Astrocyte of the spinal cord (primary cell): Measurements from ENCODE around the gene ADGRG1.

ENCODE experiments used
- DNase-seq: peaks from one replicate; pipeline ENCODE4 v3.0.0; 2011; ENCODE audit warnings: low read depth, low spot score
- H3K4me3 ChIP-seq: 2 replicates; pipeline ENCODE4 v1.5.1; 2011; ENCODE audit warnings: low read depth, mild to moderate bottlenecking, low read length, moderate library complexity
- CTCF ChIP-seq: IDR thresholded peaks from 2 replicates; pipeline ENCODE4 v1.5.1; 2012; ENCODE audit warnings: low read depth, mild to moderate bottlenecking, low read length, inconsistent platforms
- in situ Hi-C: cut with HindIII; loops from 2 replicates; pipeline ENCODE4 v1.10.0; 2017; ENCODE audit warnings: low sequenced_read_pairs

The ADGRG1 gene

GRCh38 chr16:57695680-57696069 lies 67.2 kb downstream of the ADGRG1 start:
- no peak overlapping the region for H3K4me3 ChIP-seq
- in situ Hi-C loops: no loop called here
- no peak for DNase-seq
- TF ChIP-seq CTCF: no peak

DNA sequence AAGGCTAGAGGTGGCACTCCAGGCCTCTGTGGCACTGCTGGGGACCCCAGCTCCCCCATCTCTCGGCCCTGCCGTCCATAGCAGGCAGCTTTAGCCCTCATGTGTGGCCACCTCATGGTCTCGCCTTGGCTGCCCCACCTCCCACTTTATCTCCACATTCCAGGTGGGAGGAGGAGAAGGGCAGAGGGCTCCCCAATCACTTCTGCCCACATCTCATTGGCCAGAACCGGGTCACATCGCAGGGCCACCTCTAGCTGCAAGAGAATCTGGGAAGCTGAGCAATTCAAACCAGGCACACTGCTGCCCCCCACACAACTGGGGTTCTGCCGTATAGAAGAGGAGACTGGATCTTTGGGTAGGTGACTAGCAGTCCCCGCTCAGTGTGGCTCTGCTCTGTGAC lies 67.8 kb downstream of the ADGRG1 start:
- DNase-seq: no peak
- no peak overlapping the region for H3K4me3 ChIP-seq
- in situ Hi-C loops: no loop called here
- TF ChIP-seq CTCF: no peak

GRCh38 chr16:57697896-57698537 lies 69.6 kb downstream of the ADGRG1 start:
- in situ Hi-C loops: no loop called here
- no peak for DNase-seq
- no peak overlapping the region for H3K4me3 ChIP-seq
- no peak for TF ChIP-seq CTCF

GRCh38 chr16:57698812-57699405 lies 70.5 kb downstream of the ADGRG1 start:
- in situ Hi-C loops: no loop called here
- no peak for TF ChIP-seq CTCF

DNA sequence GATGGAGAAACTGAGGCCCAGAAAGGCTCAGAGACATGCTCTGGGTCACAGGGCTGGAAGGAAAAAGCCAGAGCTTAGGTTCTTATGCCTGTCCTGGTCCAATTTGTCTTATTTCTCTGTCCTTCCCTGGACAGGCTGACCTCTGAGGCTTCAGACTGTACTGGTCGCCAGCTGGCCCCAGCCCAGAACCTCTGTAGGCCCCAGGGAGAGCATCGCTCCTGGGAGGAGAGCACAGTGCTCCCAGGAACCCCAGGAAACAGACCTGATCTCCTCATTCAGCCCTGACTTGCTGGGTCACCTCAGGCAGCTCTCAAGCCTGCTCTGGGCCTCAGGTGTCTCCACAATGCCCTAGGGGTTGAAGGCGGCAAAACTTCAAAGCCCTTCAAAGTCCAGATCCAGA lies 71.1 kb downstream of the ADGRG1 start:
- no peak for DNase-seq
- in situ Hi-C loops: no loop called here
- no peak for TF ChIP-seq CTCF
- H3K4me3 ChIP-seq: no peak overlapping the region

More at GRCh38 chr16:57698812-57699405, 70.5 kb downstream of the ADGRG1 start:
- H3K4me3 ChIP-seq: no peak overlapping the region
- DNase-seq: no peak

DNA sequence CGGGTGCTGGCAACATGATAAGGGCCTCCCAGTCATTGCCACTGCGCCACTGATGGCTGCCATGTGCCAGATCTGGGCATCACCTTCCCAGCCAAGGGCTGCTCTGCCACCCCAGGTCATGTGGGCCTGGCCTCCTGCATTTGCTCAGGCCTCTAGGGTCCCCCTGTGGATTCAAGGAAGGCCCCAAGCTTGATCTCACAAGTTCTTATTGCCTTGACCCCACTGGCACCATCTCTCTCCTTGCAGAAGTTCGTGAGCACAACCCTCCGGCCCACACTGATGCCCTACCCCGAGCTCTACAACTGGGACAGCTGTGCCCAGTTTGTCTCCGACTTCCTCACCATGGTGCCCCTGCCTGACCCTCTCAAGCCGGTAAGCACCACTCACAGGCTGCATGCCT lies 71.5 kb downstream of the ADGRG1 start:
- H3K4me3 ChIP-seq: no peak overlapping the region
- in situ Hi-C loops: no loop called here
- no peak for TF ChIP-seq CTCF
- DNase-seq: no peak
